GM12891 (cell line): ENCODE measurements around the gene MYH4.

Experiments used
- DNase-seq: peaks from one replicate; pipeline ENCODE4 v3.0.0; 2011; ENCODE audit warnings: low spot score; ENCODE audit not compliant: insufficient read length
- FAIRE-seq: peaks from 2 replicates; lab custom pipeline; 2011; peaks lifted over from hg19 to GRCh38; lab: Jason Lieb, UNC
- PAX5 ChIP-seq: IDR thresholded peaks from 2 replicates; pipeline ENCODE4 v1.6.1; 2011; ENCODE audit warnings: low read length, moderate library complexity, mild to moderate bottlenecking; ENCODE audit not compliant: insufficient read depth, severe bottlenecking
- POLR2A ChIP-seq: IDR thresholded peaks from 2 replicates; pipeline ENCODE4 v1.6.1; 2011; ENCODE audit warnings: low read depth, low read length, control low read depth
- POLR2AphosphoS5 ChIP-seq: IDR thresholded peaks from 2 replicates; pipeline ENCODE4 v1.6.1; 2011; ENCODE audit warnings: low read depth, low read length, control low read depth
- POU2F2 ChIP-seq: IDR thresholded peaks from 2 replicates; pipeline ENCODE4 v1.6.1; 2011; ENCODE audit warnings: low read depth, mild to moderate bottlenecking, control low read depth, low read length, moderate library complexity
- SPI1 ChIP-seq: IDR thresholded peaks from 2 replicates; pipeline ENCODE4 v1.6.1; 2011; ENCODE audit warnings: low read depth, low read length, control low read depth
- TAF1 ChIP-seq: IDR thresholded peaks from 2 replicates; pipeline ENCODE4 v1.6.1; 2011; ENCODE audit warnings: low read depth, low read length, control low read depth

MYH4 gene

DNA sequence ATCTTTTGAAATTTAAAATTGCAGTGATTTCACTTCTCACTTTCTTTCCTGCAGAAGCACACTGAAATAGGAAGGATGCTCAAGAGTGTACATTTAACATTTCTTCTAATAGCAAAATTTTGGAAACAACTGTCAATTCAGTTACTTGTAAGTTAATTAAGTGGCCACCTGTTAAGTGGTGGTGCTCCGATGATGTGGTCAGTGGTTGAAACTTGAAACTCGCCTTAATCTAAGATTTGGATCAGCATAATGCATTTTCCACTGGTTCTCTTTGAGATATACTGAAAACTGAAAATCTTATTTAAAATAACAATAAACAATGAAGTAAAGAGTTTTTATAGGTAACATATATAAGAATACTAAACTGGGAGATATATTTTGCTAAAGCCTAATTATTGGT is 40.6 kb downstream of the MYH4 start:
- DNase-seq (no peak), FAIRE-seq (no peak)
- TF ChIP-seq SPI1: no peak
- TF ChIP-seq POU2F2: no peak

DNA sequence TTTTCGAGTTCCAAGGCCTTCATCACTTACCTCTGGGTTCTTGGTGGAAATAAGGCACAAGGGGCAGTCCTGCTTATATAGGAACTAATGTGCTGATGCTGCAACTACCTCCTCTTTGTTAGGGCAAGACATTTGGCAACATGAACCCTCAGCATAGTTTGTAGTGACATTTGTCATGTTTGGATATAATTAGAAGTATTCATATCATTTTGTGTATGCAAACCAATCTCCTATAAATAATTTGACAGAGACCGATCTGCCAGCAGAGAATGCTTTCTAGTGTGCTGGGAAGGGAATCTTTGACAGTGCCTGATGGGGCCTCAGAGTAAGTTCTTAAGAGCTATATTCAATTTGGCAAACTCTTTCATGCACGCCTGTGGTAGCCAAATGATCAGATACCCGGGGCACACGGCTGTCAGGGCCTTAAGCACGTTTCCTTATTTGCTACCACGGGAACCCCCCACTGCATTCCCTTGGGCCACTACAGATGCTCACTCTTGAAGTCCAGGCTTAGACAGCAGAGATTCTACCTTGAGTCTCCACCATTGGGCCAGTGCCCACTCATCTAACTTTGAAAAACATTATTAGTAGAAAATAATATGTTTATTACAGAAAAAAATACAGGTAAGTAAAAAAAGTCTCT is 47.3 kb downstream of the MYH4 start, which contains the start of gene MYH8:
TSS of gene MYH8 (minus strand) at position 51 of the 643 bp plus-strand sequence. CDS start 1,723 bp downstream, outside the sequence.
- FAIRE-seq (no peak), DNase-seq (no peak)
- TF ChIP-seq POU2F2 (no peak), SPI1 (no peak), POLR2AphosphoS5 (no peak), PAX5 (no peak), TAF1 (no peak), POLR2A (no peak)

DNA sequence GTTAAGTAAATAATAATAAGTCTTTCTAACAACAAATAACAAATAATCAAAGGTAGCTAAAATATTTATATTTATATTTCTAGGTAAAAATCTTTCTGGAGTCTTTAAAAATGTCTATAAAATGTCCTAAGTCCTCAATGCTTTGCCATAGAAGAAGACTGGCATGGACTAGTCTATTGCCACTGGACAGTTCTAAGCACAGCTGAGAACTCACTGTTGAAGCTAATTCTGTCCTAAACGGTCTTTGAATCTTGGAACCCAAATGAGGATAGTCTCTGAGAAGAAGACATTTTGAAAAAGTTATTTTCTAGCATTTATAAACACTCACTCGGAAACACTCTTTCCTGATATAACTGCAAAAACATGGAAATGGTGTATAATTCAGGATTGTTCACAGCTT is 48.1 kb downstream of the MYH4 start:
- no peak for DNase-seq
- FAIRE-seq: no peak
- TF ChIP-seq POU2F2 (no peak), TAF1 (no peak), POLR2A (no peak), POLR2AphosphoS5 (no peak), PAX5 (no peak), SPI1 (no peak)

DNA sequence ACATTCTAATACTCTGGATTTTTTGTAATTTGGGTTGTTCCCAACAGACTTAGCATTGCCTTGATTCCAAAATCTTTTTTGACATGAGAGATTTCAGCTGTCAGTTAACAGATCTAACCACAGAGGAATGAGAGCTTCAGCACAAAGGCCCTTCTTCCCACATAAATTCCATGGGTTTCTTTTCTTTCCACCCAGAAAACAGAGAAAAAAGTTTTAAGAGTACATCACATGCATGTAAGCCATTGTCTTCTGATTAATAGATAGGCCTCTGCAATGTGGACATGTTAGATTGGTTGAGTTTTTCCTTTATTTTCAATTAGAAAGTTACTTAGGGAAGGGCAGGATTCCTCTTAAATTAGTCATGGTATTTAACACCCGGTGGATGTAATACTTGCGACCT is 48.5 kb downstream of the MYH4 start:
- FAIRE-seq (no peak), DNase-seq (no peak)
- TF ChIP-seq POU2F2 (no peak), TAF1 (no peak), POLR2A (no peak), PAX5 (no peak), SPI1 (no peak), POLR2AphosphoS5 (no peak)

DNA sequence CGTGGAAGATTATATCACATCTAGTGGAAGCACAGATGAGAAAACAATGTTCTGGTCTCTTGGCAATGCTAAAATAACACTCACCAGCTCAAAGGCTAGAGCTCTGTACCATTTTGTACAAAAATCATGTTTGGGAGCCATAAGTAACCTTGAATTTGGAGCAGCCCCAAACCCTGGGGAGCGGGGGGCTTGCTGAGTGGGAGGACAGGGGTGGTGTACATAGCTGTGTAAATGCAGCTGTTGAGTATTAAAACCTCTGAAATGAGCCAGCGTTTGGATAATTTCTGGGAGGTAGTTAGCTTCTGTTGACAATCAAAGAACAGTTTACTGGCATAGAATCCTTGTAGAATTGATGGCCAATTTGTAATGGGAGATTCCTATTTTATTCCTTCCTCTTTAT is 51.9 kb downstream of the MYH4 start:
- no peak for TF ChIP-seq POLR2A
- no peak for DNase-seq
- FAIRE-seq: no peak

DNA sequence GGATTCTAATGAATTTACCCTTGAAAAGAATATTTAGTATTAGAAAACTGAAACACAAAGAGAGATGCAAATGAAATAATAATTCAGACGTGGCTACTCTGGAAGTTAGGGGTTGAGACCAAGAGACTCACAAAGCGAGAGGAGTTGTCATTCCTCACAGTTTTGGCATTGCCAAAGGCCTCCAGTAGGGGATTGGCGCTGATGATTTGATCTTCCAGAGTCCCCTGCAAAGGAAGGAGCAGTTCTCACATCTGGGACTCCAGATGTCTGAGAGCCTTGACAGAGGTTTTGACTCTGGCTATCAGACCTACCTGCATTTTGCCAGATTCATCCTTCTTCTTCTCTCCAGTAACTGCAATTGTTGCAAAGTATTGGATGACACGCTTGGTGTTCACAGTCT is 54.2 kb downstream of the MYH4 start:
- FAIRE-seq (no peak), DNase-seq (no peak)
- no peak for TF ChIP-seq PAX5
- TF ChIP-seq POLR2AphosphoS5: no peak
- no peak for TF ChIP-seq TAF1
- TF ChIP-seq POU2F2: no peak
- TF ChIP-seq POLR2A: no peak
- TF ChIP-seq SPI1: no peak

DNA sequence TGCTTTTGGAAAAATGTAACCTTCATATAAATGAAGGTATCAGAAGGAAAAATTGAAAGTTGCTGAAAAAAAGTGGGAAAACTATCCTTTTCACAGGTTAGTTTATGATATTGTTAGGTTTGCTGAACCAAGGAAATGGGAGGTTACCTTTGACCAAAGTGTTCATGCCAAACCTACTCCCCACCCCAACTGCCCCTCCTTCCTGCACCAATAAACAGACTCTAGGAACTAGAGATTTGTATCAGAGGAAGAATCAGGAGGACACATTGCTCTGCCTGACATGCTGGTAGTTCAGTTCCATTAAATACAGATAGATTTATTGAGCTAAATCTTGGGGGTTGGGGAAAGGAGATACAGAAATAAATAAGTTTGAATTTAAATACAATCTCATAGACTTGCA is 65.8 kb downstream of the MYH4 start:
- DNase-seq (no peak), FAIRE-seq (no peak)
- TF ChIP-seq PAX5 (no peak), TAF1 (no peak), POLR2A (no peak), POU2F2 (no peak), SPI1 (no peak), POLR2AphosphoS5 (no peak)

DNA sequence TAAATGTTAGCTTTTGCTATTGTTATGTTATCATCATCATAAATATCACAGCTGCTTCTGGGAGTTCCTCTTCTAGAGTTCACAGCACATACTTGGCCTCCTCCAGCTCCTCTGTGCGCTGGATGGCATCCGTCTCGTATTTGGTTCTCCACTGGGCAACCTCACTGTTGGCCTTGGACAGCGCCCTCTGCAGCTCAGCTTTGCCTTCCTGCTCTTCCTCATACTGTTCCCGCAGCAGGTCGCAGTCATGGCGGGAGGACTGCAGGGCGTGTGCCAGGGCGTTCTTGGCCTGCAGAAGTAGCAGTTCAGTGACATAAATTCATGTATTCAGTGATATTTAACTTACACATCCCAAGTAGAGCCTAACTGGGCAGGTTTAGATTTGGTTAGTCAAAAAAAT is 71.0 kb downstream of the MYH4 start:
- DNase-seq (no peak), FAIRE-seq (no peak)
- TF ChIP-seq POU2F2: no peak
- no peak for TF ChIP-seq POLR2A
- TF ChIP-seq TAF1: no peak
- no peak for TF ChIP-seq SPI1
- no peak for TF ChIP-seq PAX5
- no peak for TF ChIP-seq POLR2AphosphoS5

DNA sequence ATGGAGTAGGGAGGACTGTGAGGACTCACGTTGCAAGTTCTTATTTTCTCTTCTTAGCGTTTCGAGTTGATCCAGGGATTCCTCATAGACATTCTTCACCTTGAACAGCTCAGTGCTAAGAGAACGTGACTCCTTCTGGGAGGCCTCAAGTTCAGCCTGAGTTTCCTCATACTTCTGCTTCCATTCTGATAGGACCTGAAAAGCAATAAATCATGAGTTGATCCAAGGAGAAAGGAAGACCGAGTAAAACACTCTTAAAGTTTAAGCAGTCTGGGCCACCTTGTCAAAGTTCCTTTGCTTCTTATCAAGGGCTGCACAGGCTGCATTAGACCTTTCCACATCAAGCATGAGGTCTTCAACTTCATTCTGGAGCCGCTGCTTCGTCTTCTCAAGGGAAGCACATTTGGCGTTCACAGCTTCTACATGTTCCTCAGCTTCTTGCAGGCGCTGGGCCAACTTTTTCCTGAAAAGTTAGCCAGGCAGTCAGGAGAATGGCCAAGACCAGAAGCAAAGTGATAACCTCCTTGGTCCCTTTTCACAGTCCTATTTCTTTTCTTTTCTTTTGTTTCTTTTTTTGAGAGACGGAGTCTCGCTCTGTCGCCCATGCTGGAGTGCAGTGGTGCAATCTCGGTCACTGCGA is 72.7 kb downstream of the MYH4 start:
- FAIRE-seq: no peak
- no peak for TF ChIP-seq SPI1
- no peak for TF ChIP-seq PAX5
- no peak for TF ChIP-seq TAF1
- TF ChIP-seq POLR2AphosphoS5: no peak
- no peak for TF ChIP-seq POU2F2
- TF ChIP-seq POLR2A: no peak
- DNase-seq: no peak

DNA sequence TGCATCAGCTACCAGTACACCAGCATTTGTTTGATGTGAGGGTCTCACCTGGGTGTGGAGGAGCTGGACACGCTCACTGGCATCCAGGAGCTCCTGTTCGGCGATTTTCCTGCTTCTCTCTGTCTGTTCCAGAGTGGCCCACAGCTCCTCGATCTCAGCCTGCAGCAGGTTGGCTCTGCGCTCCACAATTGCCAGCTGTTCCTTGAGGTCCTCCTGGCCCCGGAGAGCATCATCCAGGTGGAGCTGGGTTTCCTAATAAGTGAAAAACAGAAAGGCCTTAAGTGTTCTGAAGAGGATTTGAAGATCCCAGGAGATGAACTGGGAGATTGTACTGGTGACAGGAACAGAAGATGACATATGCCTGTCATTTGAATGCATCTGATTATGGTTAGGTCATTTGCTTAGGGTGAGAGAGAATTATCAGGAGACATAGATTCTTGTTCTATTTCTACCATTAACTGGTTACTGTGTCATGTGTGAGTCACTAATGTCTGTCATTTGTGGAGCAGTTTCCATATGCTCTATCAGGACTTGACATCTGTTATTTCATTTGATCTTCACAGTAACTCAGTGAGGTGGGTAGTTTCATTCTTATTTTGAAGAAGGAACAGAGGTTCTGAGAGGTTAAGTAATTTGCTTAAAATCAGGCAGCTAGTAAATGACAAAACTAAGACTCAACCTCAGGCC is 75.0 kb downstream of the MYH4 start:
- no peak for DNase-seq
- no peak for TF ChIP-seq SPI1
- FAIRE-seq: no peak
